Measurements from ENCODE around the gene NOXA1.

DNA sequence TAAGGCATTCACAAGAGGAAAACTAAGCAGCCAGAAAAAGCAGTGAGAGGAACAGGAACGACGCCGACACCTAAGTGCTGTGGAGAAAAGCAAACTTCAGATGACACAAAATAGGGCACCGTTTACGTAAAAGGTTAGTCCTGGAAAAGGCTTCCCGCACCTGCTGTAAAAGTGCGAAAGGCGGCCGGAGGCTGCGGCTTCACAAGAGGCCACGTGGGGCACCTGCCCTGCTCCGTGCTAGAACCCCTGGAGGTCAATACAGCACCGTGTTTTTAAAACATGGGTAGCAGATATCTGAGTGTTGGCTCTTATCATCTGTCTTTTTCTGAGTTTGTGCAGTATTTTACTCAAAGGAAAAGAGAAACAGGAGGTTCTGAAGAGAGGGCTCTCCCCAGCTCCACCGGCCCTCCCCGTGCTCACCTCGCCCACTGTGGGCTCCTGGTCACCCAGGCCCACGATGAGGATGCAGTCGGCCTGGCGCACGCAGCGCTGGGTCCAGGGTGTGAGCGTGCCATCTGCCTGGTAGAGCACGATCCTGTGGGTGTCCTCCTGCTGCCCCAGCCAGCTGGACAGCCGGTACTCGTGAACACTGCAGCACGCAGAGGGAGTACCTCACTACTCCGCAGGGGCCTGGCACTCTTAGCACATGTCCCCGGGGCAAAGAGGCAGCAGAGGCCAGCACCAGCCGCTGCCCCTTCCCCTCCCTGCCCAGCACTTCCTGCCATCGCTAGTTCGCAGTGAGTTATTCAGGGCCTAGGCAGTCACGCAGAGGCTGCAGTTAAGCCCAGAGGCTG, 56.9 kb downstream of the NOXA1 start:
- TF ChIP-seq EZH2 (IDR thresholded peaks at IDR 0.05; ENCODE audit: borderline replicate concordance, low read depth, low read length, poor library complexity, severe bottlenecking), result no peak
- TF ChIP-seq, protein P1, sequence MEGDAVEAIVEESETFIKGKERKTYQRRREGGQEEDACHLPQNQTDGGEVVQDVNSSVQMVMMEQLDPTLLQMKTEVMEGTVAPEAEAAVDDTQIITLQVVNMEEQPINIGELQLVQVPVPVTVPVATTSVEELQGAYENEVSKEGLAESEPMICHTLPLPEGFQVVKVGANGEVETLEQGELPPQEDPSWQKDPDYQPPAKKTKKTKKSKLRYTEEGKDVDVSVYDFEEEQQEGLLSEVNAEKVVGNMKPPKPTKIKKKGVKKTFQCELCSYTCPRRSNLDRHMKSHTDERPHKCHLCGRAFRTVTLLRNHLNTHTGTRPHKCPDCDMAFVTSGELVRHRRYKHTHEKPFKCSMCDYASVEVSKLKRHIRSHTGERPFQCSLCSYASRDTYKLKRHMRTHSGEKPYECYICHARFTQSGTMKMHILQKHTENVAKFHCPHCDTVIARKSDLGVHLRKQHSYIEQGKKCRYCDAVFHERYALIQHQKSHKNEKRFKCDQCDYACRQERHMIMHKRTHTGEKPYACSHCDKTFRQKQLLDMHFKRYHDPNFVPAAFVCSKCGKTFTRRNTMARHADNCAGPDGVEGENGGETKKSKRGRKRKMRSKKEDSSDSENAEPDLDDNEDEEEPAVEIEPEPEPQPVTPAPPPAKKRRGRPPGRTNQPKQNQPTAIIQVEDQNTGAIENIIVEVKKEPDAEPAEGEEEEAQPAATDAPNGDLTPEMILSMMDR (conservative IDR thresholded peaks at IDR 0.05; ENCODE audit: low read depth, low read length), result no peak
